Stimulated activated CD8-positive, alpha-beta memory T cell treated with anti-CD3 and anti-CD28 coated beads, Interleukin-12 subunit alpha, Interleukin-12 subunit beta, amount 100 ng/mL, for 24 hours (primary cell): ENCODE data around the gene COG8.

Source experiments
- DNase-seq: peaks from one replicate; pipeline ENCODE4 v3.0.0-alpha.2; 2020; ENCODE audit errors: extremely low read depth

Gene COG8

GRCh38 chr16:69286941-69287713 lies 52.2 kb downstream of the COG8 start:
- no peak for DNase-seq

GRCh38 chr16:69285240-69285639 lies 54.1 kb downstream of the COG8 start:
- DNase-seq: no peak

GRCh38 chr16:69283851-69284250 lies 55.5 kb downstream of the COG8 start:
- no peak for DNase-seq

- no peak for DNase-seq
These were observed 62.0 kb downstream of the COG8 start for GRCh38 chr16:69277413-69277812.
